Activated CD8-positive, alpha-beta memory T cell treated with anti-CD3 and anti-CD28 coated beads for 4 hours (primary cell): ENCODE measurements around the gene GZMB.
"Not testable (repeated sequence)": the region's sequence is repeated elsewhere in the genome, so short reads cannot be mapped to it uniquely, and the experiment has no call there.

ENCODE experiments used
- DNase-seq, 2 donors: peaks; one replicate each; pipeline ENCODE4 v3.0.0-alpha.2; 2020; ENCODE audit warnings: low read depth in 2 of 2

The GZMB gene

GRCh38 chr14:24634158-24634557, at the start of gene GZMB:
GZMB (minus strand) TSS chr14:24634190; CDS start chr14:24634160, 30 bp downstream.
- peak; percentile 63 to 75 for DNase-seq

- DNase-seq, result no peak
Observed at GRCh38 chr14:24681056-24681455, 47.1 kb upstream of the GZMB start.

GRCh38 chr14:24680516-24680915, 46.5 kb upstream of the GZMB start:
- DNase-seq, result no peak

GRCh38 chr14:24679248-24679961, 45.4 kb upstream of the GZMB start:
- DNase-seq, result no peak

- peak; percentile 66 to 75 for DNase-seq
Observed at GRCh38 chr14:24678801-24679247, 44.8 kb upstream of the GZMB start.

GRCh38 chr14:24677956-24678355, 44.0 kb upstream of the GZMB start:
- no peak for DNase-seq

GRCh38 chr14:24674204-24674970, 40.4 kb upstream of the GZMB start:
- DNase-seq, result no peak

- DNase-seq, result peak; percentile 59 to 72
Observed at GRCh38 chr14:24673534-24674203, 39.7 kb upstream of the GZMB start.

GRCh38 chr14:24673059-24673458, 39.1 kb upstream of the GZMB start:
- no peak for DNase-seq

GRCh38 chr14:24670594-24670993, 36.6 kb upstream of the GZMB start:
- DNase-seq, result no peak

GRCh38 chr14:24669651-24670050, 35.7 kb upstream of the GZMB start:
- DNase-seq, result no peak

- DNase-seq, result no peak
Observed at GRCh38 chr14:24665440-24665991, 31.5 kb upstream of the GZMB start.

- no peak for DNase-seq
Observed at GRCh38 chr14:24664366-24664765, 30.4 kb upstream of the GZMB start.

- DNase-seq, result no peak
Observed at GRCh38 chr14:24662753-24663152, 28.8 kb upstream of the GZMB start.

GRCh38 chr14:24659916-24660570, 26.1 kb upstream of the GZMB start:
- no peak for DNase-seq

GRCh38 chr14:24648361-24648760, 14.4 kb upstream of the GZMB start:
- not testable (repeated sequence) for DNase-seq

GRCh38 chr14:24639905-24640304, 5.9 kb upstream of the GZMB start:
- DNase-seq, result no peak

- no peak for DNase-seq
Observed at GRCh38 chr14:24639270-24639669, 5.3 kb upstream of the GZMB start.

- no peak for DNase-seq
Observed at GRCh38 chr14:24633353-24633752, 637 bp downstream of the GZMB start.

- no peak for DNase-seq
Observed at GRCh38 chr14:24632761-24633160, 1.2 kb downstream of the GZMB start.

GRCh38 chr14:24632336-24632735, 1.7 kb downstream of the GZMB start:
- no peak for DNase-seq
